GM12878 (cell line): ENCODE measurements around the gene IGF1R. TPM values are rescaled to one million over a fixed set of nuclear protein-coding genes. Genes with fewer than 3 reads are reported as not detected.

Experiments used
- ATAC-seq: fragments of 200-7000 bp; cut with Tn5 transposase; 3 replicates; pipeline ENCODE4 v1.9.1; 2020; ENCODE audit warnings: mild to moderate bottlenecking, moderate library complexity
- BruUV-seq: library from RNA; stranded (reverse); fragments of 400-500 nt; replicated peaks from 2 replicates; lab custom pipeline; 2021; lab: Mats Ljungman, UMichigan
- CTCF ChIA-PET: fragments of 300-600 bp; sonication (Branson Sonifier 250); formaldehyde crosslinking; extraction: SDS; loops from one replicate; lab custom pipeline; 2021; ENCODE audit warnings: inconsistent platforms; lab: Yijun Ruan, JAX
- POLR2A ChIA-PET: fragments of 350-600 bp; formaldehyde crosslinking; extraction: SDS; loops from one replicate; lab custom pipeline; 2021; ENCODE audit warnings: inconsistent platforms; lab: Charles Lee
- RAD21 ChIA-PET: fragments of 300-600 bp; sonication (Branson Sonifier 250); formaldehyde crosslinking; loops from one replicate; lab custom pipeline; 2023; ENCODE audit warnings: antibody characterized with exemption; ENCODE audit not compliant: unreplicated experiment; lab: Charles Lee
- SMC1A ChIA-PET: fragments of 300-600 bp; sonication (Branson Sonifier 250); formaldehyde crosslinking; loops from one replicate; lab custom pipeline; 2023; ENCODE audit not compliant: unreplicated experiment, uncharacterized antibody; lab: Charles Lee
- DNase-seq: peaks from one replicate; pipeline ENCODE4 v3.0.0-alpha.2; 2011; ENCODE audit warnings: low read depth, low spot score
- FAIRE-seq: peaks from 3 replicates; lab custom pipeline; 2011; peaks lifted over from hg19 to GRCh38; lab: Jason Lieb, UNC
- H2AFZ ChIP-seq: 2 replicates; pipeline ENCODE4 v1.6.0; 2011; ENCODE audit warnings: low read depth, low read length, control low read depth; ENCODE audit not compliant: control insufficient read depth
- H3K27ac ChIP-seq: 2 replicates; pipeline ENCODE4 v1.5.1; 2011; ENCODE audit warnings: control low read depth; ENCODE audit not compliant: control insufficient read depth, insufficient read depth
- H3K27me3 ChIP-seq, 2 experiments: replicated peaks in 1 of 2; 2 replicates each; pipeline versions ENCODE4 v1.6.0 to v1.6.1; 2011; ENCODE audit warnings: low read length in 1 of 2; ENCODE audit not compliant: control insufficient read depth in 2 of 2, insufficient read depth in 2 of 2
- H3K36me3 ChIP-seq, 2 experiments: 2 replicates each; pipeline ENCODE4 v1.5.1; 2011; ENCODE audit warnings: low read length in 1 of 2; ENCODE audit not compliant: control insufficient read depth in 2 of 2, insufficient read depth in 2 of 2
- H3K4me1 ChIP-seq: 2 replicates; pipeline ENCODE4 v1.6.1; 2011; ENCODE audit warnings: mild to moderate bottlenecking, low read length, moderate library complexity, mixed read lengths; ENCODE audit not compliant: control insufficient read depth, insufficient read depth
- H3K4me2 ChIP-seq: 2 replicates; pipeline ENCODE4 v1.6.0; 2011; ENCODE audit warnings: control low read depth; ENCODE audit not compliant: control insufficient read depth, insufficient read depth
- H3K4me3 ChIP-seq: fragments of 200-600 bp; sonication (generic); 2 replicates; pipeline ENCODE4 v1.5.1; 2016
- H3K79me2 ChIP-seq: 2 replicates; pipeline ENCODE4 v1.6.0; 2011; ENCODE audit warnings: low read length; ENCODE audit not compliant: control insufficient read depth, insufficient read depth
- H3K9ac ChIP-seq: 2 replicates; pipeline ENCODE4 v1.8.0; 2011; ENCODE audit warnings: low read length, control low read depth, mixed read lengths; ENCODE audit not compliant: control insufficient read depth, insufficient read depth
- H3K9me3 ChIP-seq: replicated peaks from 3 replicates; pipeline ENCODE4 v1.5.1; 2011; ENCODE audit warnings: mild to moderate bottlenecking, low read length; ENCODE audit not compliant: control insufficient read depth, insufficient read depth
- H4K20me1 ChIP-seq: 2 replicates; pipeline ENCODE4 v1.6.0; 2011; ENCODE audit not compliant: control insufficient read depth, insufficient read depth
- BCL11A ChIP-seq: IDR thresholded peaks from 2 replicates; pipeline ENCODE4 v1.6.1; 2011; ENCODE audit warnings: low read depth, low read length
- BHLHE40 ChIP-seq, 2 experiments: fragments of 450-650 bp in 1 of 2; IDR thresholded peaks; 2 replicates each; pipeline ENCODE4 v1.6.1; 2011 to 2017; ENCODE audit warnings: low read depth in 2 of 2, borderline replicate concordance in 1 of 2, improper control_type of control experiment in 1 of 2, low read length in 1 of 2, mild to moderate bottlenecking in 1 of 2
- CBX3 ChIP-seq: fragments of 200-600 bp; sonication (generic); IDR thresholded peaks from 2 replicates; pipeline ENCODE4 v1.6.1; 2016; ENCODE audit warnings: low read depth, borderline replicate concordance
- CEBPB ChIP-seq, 2 experiments: fragments of 150-350 bp in 1 of 2; IDR thresholded peaks; 2 replicates each; pipeline ENCODE4 v1.6.1; 2012 to 2014; ENCODE audit warnings: low read depth in 2 of 2, low read length in 2 of 2, borderline replicate concordance in 1 of 2, inconsistent platforms in 1 of 2
- CREM ChIP-seq: IDR thresholded peaks from 2 replicates; pipeline ENCODE4 v1.6.1; 2014; ENCODE audit warnings: antibody characterized with exemption, low read depth
- EP300 ChIP-seq, 2 experiments: fragments of 150-350 bp in 1 of 2; IDR thresholded peaks; 2 replicates each; pipeline ENCODE4 v1.6.1; 2011 to 2012; ENCODE audit warnings: low read depth in 2 of 2, low read length in 2 of 2, borderline replicate concordance in 1 of 2, improper control_type of control experiment in 1 of 2, inconsistent platforms in 1 of 2; ENCODE audit not compliant: control insufficient read depth in 1 of 2
- JUND ChIP-seq: IDR thresholded peaks from 2 replicates; pipeline ENCODE4 v1.6.1; 2012; ENCODE audit warnings: low read depth, mild to moderate bottlenecking, low read length, improper control_type of control experiment, moderate library complexity
- KDM1A ChIP-seq: fragments of 200-600 bp; sonication (generic); IDR thresholded peaks from 2 replicates; pipeline ENCODE4 v1.6.1; 2016; ENCODE audit warnings: borderline replicate concordance
- LARP7 ChIP-seq: fragments of 450-650 bp; IDR thresholded peaks from 2 replicates; pipeline ENCODE4 v1.6.1; 2017; ENCODE audit warnings: mild to moderate bottlenecking
- MEF2A ChIP-seq: IDR thresholded peaks from 2 replicates; pipeline ENCODE4 v1.6.1; 2011; ENCODE audit warnings: low read depth, mild to moderate bottlenecking, low read length, moderate library complexity; ENCODE audit not compliant: insufficient read depth
- NFYB ChIP-seq: IDR thresholded peaks from 2 replicates; pipeline ENCODE4 v1.6.1; 2011; ENCODE audit warnings: low read depth, mild to moderate bottlenecking, low read length, improper control_type of control experiment, moderate library complexity; ENCODE audit not compliant: insufficient read depth
- PAX8 ChIP-seq: fragments of 450-650 bp; IDR thresholded peaks from 2 replicates; pipeline ENCODE4 v1.6.1; 2017; ENCODE audit warnings: mild to moderate bottlenecking, moderate library complexity
- POLR2AphosphoS5 ChIP-seq: IDR thresholded peaks from 2 replicates; pipeline ENCODE4 v1.6.1; 2011; ENCODE audit warnings: mild to moderate bottlenecking, low read length, inconsistent platforms
- RELA ChIP-seq: fragments of 450-650 bp; IDR thresholded peaks from 2 replicates; pipeline ENCODE4 v1.8.0; 2014; ENCODE audit warnings: borderline replicate concordance; ENCODE audit not compliant: partially characterized antibody
- SPI1 ChIP-seq: IDR thresholded peaks from 2 replicates; pipeline ENCODE4 v1.6.1; 2011; ENCODE audit warnings: low read depth, mild to moderate bottlenecking, low read length, moderate library complexity, borderline replicate concordance; ENCODE audit not compliant: insufficient read depth
- SRF ChIP-seq, 2 experiments: IDR thresholded peaks; 2 replicates each; pipeline ENCODE4 v1.6.1; 2011; ENCODE audit warnings: low read depth in 2 of 2, low read length in 2 of 2, mild to moderate bottlenecking in 1 of 2, moderate library complexity in 1 of 2
- SUPT20H ChIP-seq: IDR thresholded peaks from 2 replicates; pipeline ENCODE4 v1.6.1; 2011; ENCODE audit warnings: low read depth, mild to moderate bottlenecking, low read length, moderate library complexity, borderline replicate concordance; ENCODE audit not compliant: control insufficient read depth
- TCF12 ChIP-seq: IDR thresholded peaks from 2 replicates; pipeline ENCODE4 v1.6.1; 2011; ENCODE audit warnings: low read depth, mild to moderate bottlenecking, low read length
- YY1 ChIP-seq: IDR thresholded peaks from 2 replicates; pipeline ENCODE4 v1.6.1; 2011; ENCODE audit warnings: low read depth, mild to moderate bottlenecking, low read length
- ZNF274 ChIP-seq: IDR thresholded peaks from one replicate; pipeline ENCODE4 v1.8.0; 2011; ENCODE audit not compliant: insufficient read length, insufficient read depth
- WGBS: methylation state at CpG from one replicate; pipeline ENCODE4 v1.1.6; 2016; ENCODE audit warnings: low lambda C conversion rate; ENCODE audit not compliant: insufficient replicate concordance, insufficient coverage; ENCODE audit errors: missing lambda C conversion rate; 5-methylcytosine and 5-hydroxymethylcytosine counted together
- in situ Hi-C: fragments of 300-500 bp; cut with MboI; formaldehyde crosslinking; loops from 9 replicates; pipeline ENCODE4 v1.14.3; 2018; ENCODE audit warnings: mixed read lengths
- intact Hi-C: fragments of 100-400 bp; cut with micrococcal nuclease; formaldehyde crosslinking; loops from one replicate; pipeline ENCODE4 v1.14.2; 2022; ENCODE audit not compliant: unreplicated experiment
- polyA plus RNA-seq, 11 experiments: library from polyadenylated mRNA; depleted of rRNA in 4 of 11; unstranded in 6 of 11; stranded (reverse) in 5 of 11; fragments of >200 nt; fragmentation: Nextera tagmentation in 4 of 11; fragmentation: Illumina TruSeq in 1 of 11; extraction: Ambion mirVana in 4 of 11; extraction: Trizol in 1 of 11; gene quantifications; 1 replicate in 1 of 11; 2 replicates in 10 of 11; pipeline versions ENCODE4 v1.2.1 to v1.2.3, GENCODE V29; 2011 to 2016; ENCODE audit warnings: inconsistent platforms in 2 of 11, missing spikeins in 2 of 11, low read depth in 1 of 11
- total RNA-seq, 4 experiments: library from RNA; depleted of rRNA in 3 of 4; stranded (reverse); fragments of >200 nt in 3 of 4; fragmentation: Illumina TruSeq in 1 of 4; extraction: Trizol in 1 of 4; gene quantifications; 2 replicates each; pipeline versions ENCODE4 v1.2.1 to v1.2.3, GENCODE V29; 2013 to 2021

IGF1R gene
- total and polyA plus RNA-seq, 10 of the 15 experiments (the other 5 are each of a cell fraction or from before 2014, with no cell fraction given): 0.03 to 2.7 (median 0.66) TPM

- SMC1A ChIA-PET: interaction anchor here (1.0 to 1.6 kb wide), 4 partner anchors 10 to 66 kb away, joined by 3 to 4 read pairs (median 4); no protein-coding TSS in a partner anchor
- H3K36me3 ChIP-seq: no peaks in the 10 kb centered on the region
- no peaks in the 10 kb centered on the region for H4K20me1 ChIP-seq
- DNase-seq (no peak), FAIRE-seq (no peak), ATAC-seq (no peak)
- 36% methylated on average over 1 of the region's 1 CpG for WGBS
- RAD21 ChIA-PET: no interaction called here
- POLR2A ChIA-PET: no interaction called here
- no peaks in the 10 kb centered on the region for H3K27me3 ChIP-seq
- H3K4me3 ChIP-seq: no peak overlapping the region
- H3K4me2 ChIP-seq: no peak overlapping the region
- TF ChIP-seq KDM1A (no peak), POLR2AphosphoS5 (no peak), BHLHE40 (IDR thresholded peaks at IDR 0.05; ENCODE audit: borderline replicate concordance in 1 of 2, low read depth in 2 of 2, low read length in 1 of 2) (no peak), MEF2A (no peak), LARP7 (no peak), BCL11A (no peak), TCF12 (no peak), SRF (IDR thresholded peaks at IDR 0.05; ENCODE audit: low read depth in 2 of 2, low read length in 2 of 2) (no peak), SPI1 (no peak), JUND (no peak), CBX3 (no peak), RELA (no peak), PAX8 (no peak), SUPT20H (no peak), CEBPB (IDR thresholded peaks at IDR 0.05; ENCODE audit: borderline replicate concordance in 1 of 2, low read depth in 2 of 2, low read length in 2 of 2) (no peak), CREM (no peak), EP300 (IDR thresholded peaks at IDR 0.05; ENCODE audit: borderline replicate concordance in 1 of 2, control insufficient read depth in 1 of 2, low read depth in 2 of 2, low read length in 2 of 2) (no peak), YY1 (no peak), NFYB (no peak), ZNF274 (no peak)
- no peaks in the 10 kb centered on the region for H3K79me2 ChIP-seq
- H3K4me1 ChIP-seq: peaks cover 11% of the 10 kb centered on the region
- CTCF ChIA-PET: interaction anchor here (0.9 kb wide), 1 partner anchor 21 kb away, joined by 3 read pairs; no protein-coding TSS in a partner anchor
- in situ Hi-C loops: no loop called here
- H3K27ac ChIP-seq: no peak overlapping the region
- H3K9me3 ChIP-seq: peaks cover 11% of the 10 kb centered on the region; the same call in 2 of the 3 replicates
- H2AFZ ChIP-seq: no peak overlapping the region
- intact Hi-C loops: no loop called here
- no peak overlapping the region for H3K9ac ChIP-seq
- BruUV-seq: no TSS peak
Measured at GRCh38 chr15:98986281-98986680, 337.9 kb downstream of the IGF1R start.
